ENCODE measurements around the gene ZNF592.
A peak's percentile ranks its signal among the peaks of the same experiment; 100 is the strongest.
"Not testable (repeated sequence)": the region's sequence is repeated elsewhere in the genome, so short reads cannot be mapped to it uniquely, and the experiment has no call there.

Gene ZNF592

GRCh38 chr15:84734794-84735479 lies 13.5 kb upstream of the ZNF592 start:
- Histone ChIP-seq H3K4me1 (no peaks in the 10 kb centered on the region), H3K4me2 (ENCODE audit: low read length) (peak overlapping the region; percentile 47), H2AFZ (peak overlapping the region; percentile 13), H3K27ac (peak overlapping the region; percentile 12), H3K36me3 (ENCODE audit: control insufficient read depth, insufficient read depth, low read length) (no peaks in the 10 kb centered on the region), H3K4me3 (ENCODE audit: low read depth, low read length) (peak overlapping the region; percentile 32), H3K79me2 (no peaks in the 10 kb centered on the region), H3K9ac (no peak overlapping the region), H3K27me3 (ENCODE audit: control insufficient read depth, insufficient read depth, low read length) (no peaks in the 10 kb centered on the region), H3K9me3 (ENCODE audit: control insufficient read depth, low read length) (no peaks in the 10 kb centered on the region)
- TF ChIP-seq, protein P1, sequence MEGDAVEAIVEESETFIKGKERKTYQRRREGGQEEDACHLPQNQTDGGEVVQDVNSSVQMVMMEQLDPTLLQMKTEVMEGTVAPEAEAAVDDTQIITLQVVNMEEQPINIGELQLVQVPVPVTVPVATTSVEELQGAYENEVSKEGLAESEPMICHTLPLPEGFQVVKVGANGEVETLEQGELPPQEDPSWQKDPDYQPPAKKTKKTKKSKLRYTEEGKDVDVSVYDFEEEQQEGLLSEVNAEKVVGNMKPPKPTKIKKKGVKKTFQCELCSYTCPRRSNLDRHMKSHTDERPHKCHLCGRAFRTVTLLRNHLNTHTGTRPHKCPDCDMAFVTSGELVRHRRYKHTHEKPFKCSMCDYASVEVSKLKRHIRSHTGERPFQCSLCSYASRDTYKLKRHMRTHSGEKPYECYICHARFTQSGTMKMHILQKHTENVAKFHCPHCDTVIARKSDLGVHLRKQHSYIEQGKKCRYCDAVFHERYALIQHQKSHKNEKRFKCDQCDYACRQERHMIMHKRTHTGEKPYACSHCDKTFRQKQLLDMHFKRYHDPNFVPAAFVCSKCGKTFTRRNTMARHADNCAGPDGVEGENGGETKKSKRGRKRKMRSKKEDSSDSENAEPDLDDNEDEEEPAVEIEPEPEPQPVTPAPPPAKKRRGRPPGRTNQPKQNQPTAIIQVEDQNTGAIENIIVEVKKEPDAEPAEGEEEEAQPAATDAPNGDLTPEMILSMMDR (IDR thresholded peaks at IDR 0.05) = no peak

GRCh38 chr15:84735480-84736061 lies 12.8 kb upstream of the ZNF592 start:
- H2AFZ ChIP-seq = peak overlapping the region; percentile 13
- H3K9ac ChIP-seq; H3K79me2 ChIP-seq; H3K27me3 ChIP-seq (ENCODE audit: control insufficient read depth, insufficient read depth, low read length); H3K9me3 ChIP-seq (ENCODE audit: control insufficient read depth, low read length); H3K36me3 ChIP-seq (ENCODE audit: control insufficient read depth, insufficient read depth, low read length); H3K4me1 ChIP-seq: not testable (repeated sequence)
- peak overlapping the region; percentile 32 for H3K4me3 ChIP-seq (ENCODE audit: low read depth, low read length)
- H3K27ac ChIP-seq = peak overlapping the region; percentile 8
- peak overlapping the region; percentile 47 for H3K4me2 ChIP-seq (ENCODE audit: low read length)

DNA sequence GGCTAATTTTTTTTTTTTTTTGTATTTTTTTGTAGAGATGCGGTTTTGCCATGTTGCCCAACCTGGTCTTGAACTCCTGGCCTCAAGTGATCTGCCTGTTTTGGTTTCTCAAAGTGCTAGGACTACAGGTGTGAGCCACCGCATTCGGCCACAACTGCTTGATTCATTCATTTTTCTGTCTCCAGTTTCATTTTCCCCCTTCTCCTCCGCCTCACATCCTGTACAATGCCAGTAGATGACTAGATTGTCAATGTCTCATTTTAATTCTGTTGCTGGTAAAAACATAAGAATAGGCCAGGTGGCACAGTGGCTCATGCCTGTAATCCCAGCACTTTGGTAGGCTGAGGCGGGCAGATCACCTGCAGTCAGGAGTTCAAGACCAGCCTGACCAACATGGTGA lies 12.0 kb upstream of the ZNF592 start:
- no peaks in the 10 kb centered on the region for H3K9me3 ChIP-seq (ENCODE audit: control insufficient read depth, low read length)
- H3K4me2 ChIP-seq (ENCODE audit: low read length) = no peak overlapping the region
- no peak overlapping the region for H3K4me3 ChIP-seq (ENCODE audit: low read depth, low read length)
- no peaks in the 10 kb centered on the region for H3K4me1 ChIP-seq
- TF ChIP-seq, protein P1 (IDR thresholded peaks at IDR 0.05) = no peak
- no peaks in the 10 kb centered on the region for H3K36me3 ChIP-seq (ENCODE audit: control insufficient read depth, insufficient read depth, low read length)
- H3K27me3 ChIP-seq (ENCODE audit: control insufficient read depth, insufficient read depth, low read length) = no peaks in the 10 kb centered on the region
- no peak overlapping the region for H3K27ac ChIP-seq
- no peaks in the 10 kb centered on the region for H3K79me2 ChIP-seq
- H2AFZ ChIP-seq = no peak overlapping the region
- no peak overlapping the region for H3K9ac ChIP-seq

- no peaks in the 10 kb centered on the region for H3K79me2 ChIP-seq
- H3K4me2 ChIP-seq (ENCODE audit: low read length) = no peak overlapping the region
- no peaks in the 10 kb centered on the region for H3K36me3 ChIP-seq (ENCODE audit: control insufficient read depth, insufficient read depth, low read length)
- TF ChIP-seq, protein P1 (IDR thresholded peaks at IDR 0.05) = no peak
- H3K27ac ChIP-seq = no peak overlapping the region
- H3K9me3 ChIP-seq (ENCODE audit: control insufficient read depth, low read length) = no peaks in the 10 kb centered on the region
- H3K27me3 ChIP-seq (ENCODE audit: control insufficient read depth, insufficient read depth, low read length) = no peaks in the 10 kb centered on the region
- H3K9ac ChIP-seq = no peak overlapping the region
- H3K4me1 ChIP-seq = no peaks in the 10 kb centered on the region
- no peak overlapping the region for H2AFZ ChIP-seq
- no peak overlapping the region for H3K4me3 ChIP-seq (ENCODE audit: low read depth, low read length)
Observed at GRCh38 chr15:84737005-84737404, 11.4 kb upstream of the ZNF592 start.

- H3K79me2 ChIP-seq = no peaks in the 10 kb centered on the region
- TF ChIP-seq, protein P1 (IDR thresholded peaks at IDR 0.05) = no peak
- H2AFZ ChIP-seq = no peak overlapping the region
- H3K27ac ChIP-seq = no peak overlapping the region
- H3K4me2 ChIP-seq (ENCODE audit: low read length) = no peak overlapping the region
- no peaks in the 10 kb centered on the region for H3K36me3 ChIP-seq (ENCODE audit: control insufficient read depth, insufficient read depth, low read length)
- H3K27me3 ChIP-seq (ENCODE audit: control insufficient read depth, insufficient read depth, low read length) = no peaks in the 10 kb centered on the region
- H3K9me3 ChIP-seq (ENCODE audit: control insufficient read depth, low read length) = no peaks in the 10 kb centered on the region
- H3K9ac ChIP-seq = no peak overlapping the region
- no peaks in the 10 kb centered on the region for H3K4me1 ChIP-seq
- no peak overlapping the region for H3K4me3 ChIP-seq (ENCODE audit: low read depth, low read length)
Observed at GRCh38 chr15:84740691-84741090, 7.7 kb upstream of the ZNF592 start.
